Measurements from ENCODE around the gene MACO1.

Gene MACO1

DNA sequence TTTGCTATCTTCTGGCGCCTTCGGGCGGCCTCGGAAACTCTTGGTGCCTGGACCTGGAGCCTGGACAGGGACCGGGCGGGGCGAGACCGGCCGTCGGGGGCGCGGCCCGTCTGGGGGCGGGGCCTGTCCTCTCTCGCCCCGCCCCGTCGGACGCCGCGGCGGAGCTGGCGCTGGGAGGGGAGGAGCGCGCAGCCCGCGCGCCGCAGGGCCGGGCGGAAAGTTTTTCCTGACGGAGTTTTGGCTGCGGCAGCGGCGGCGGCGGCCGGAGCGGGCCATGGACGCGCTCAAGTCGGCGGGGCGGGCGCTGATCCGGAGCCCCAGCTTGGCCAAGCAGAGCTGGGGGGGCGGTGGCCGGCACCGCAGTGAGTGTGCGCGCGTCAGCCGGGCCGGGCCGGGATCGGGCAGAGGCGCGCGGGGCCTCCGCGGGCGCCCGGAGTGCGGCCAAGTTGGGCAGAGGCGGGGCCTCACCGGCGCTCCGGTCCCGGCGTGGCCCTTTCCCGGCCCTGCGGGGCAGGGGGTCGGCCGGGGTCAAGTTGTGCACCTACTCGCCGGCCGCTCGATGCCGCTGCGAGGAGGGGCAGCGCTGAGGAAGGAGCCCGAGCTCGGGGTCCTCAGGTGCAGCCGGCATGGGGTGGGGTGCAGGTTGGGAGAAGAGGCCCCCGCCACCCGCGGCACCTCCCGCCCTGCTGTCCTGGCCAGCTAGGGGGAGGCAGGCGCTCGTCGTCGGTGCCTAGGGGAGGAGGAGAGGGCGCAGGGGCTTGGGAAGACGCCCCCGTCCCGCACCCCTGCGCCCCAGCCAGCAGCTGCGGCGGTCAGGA is 112.9 kb downstream of the MACO1 start, which contains the start of gene LDLRAP1:
TSS of gene LDLRAP1 (plus strand) at position 182 of the 818 bp plus-strand sequence. CDS start at position 275, 93 bp downstream.
- peak; percentile 99 for DNase-seq (ENCODE audit: low spot score)

DNA sequence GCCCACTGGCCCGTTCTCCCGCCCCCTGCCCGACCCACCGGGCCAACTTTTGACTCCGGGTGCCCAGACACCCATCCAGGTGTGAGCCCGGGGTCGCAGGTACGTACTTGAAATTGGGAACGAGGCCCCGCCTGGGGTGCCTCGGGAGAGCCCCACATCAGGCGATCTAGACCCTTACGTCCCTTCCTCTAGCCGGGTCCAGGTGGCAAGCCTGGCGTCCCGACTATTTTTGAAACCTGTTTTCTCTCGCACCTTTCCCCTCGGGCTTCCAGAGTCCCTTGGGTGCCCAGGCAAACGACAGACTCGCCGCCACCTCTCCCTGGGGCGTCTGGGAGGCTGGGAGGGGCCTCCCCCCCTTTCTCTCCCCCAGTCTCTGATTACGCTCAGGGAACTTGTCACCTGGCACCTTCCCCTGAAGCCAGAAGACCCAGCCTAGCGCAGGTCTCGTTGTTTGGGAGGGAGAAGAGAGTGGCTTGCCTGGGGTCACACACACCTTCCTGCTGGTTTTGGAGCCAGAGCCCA is 113.6 kb downstream of the MACO1 start:
- no peak for DNase-seq (ENCODE audit: low spot score)

DNA sequence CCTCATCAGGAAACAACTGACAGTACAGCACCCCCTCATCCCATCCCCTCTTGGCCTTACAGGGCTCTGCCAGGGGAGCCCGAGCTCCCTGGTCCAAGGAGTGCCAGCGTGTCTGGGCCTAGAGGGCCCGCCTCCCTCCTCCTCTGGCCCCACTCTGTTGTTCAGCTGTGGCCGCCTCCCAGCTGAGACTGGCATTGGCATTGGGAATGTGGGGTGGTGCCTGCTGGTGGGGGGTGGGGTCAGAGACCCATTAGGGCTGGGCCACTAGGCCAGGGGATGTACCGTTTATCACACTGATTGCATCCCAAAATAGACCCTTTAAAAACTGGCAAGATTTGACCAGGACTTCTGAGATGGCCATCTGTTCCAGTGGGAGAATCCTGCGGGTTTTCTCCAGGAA is 114.1 kb downstream of the MACO1 start:
- DNase-seq (ENCODE audit: low spot score) = peak; percentile 43

DNA sequence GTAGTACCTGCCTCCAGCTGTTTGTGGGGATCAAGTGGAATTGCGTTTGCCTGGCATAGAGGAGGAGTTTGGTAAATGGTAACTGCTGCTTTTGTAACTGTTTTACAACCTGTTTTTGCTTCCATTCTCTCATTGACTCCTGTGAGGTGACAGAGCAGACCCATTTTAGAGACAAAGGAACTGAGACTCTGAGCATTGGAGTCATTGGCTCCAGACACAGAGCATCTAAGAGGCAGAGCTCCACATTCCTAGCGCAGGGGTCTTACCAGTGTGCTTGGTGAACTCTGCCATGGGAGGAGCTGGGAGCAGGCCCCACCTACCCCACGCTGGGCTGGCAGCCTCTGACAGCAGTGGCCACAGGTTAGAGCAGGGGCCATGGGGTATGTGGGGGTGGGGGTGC is 115.1 kb downstream of the MACO1 start:
- no peak for DNase-seq (ENCODE audit: low spot score)

DNA sequence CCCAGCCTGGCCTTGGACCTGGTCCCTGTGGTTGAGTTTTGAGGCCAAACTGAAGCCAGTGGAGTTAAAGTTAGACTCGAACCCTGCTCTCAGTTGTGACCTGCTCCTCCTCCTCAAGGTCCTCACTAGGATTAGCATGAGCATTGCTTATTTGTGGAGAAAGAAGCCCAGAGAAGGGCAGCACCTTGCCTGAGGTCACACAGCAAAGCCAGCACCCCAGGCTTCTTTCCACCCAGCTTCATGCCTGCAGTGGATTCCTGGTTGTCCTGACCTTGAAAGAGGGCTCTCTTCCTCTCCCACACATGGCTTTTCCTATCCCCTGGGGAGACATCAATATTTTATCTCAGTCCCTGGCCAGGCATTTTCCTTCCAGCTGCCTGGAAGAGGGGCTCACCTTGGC is 115.5 kb downstream of the MACO1 start:
- DNase-seq (ENCODE audit: low spot score) = no peak

DNA sequence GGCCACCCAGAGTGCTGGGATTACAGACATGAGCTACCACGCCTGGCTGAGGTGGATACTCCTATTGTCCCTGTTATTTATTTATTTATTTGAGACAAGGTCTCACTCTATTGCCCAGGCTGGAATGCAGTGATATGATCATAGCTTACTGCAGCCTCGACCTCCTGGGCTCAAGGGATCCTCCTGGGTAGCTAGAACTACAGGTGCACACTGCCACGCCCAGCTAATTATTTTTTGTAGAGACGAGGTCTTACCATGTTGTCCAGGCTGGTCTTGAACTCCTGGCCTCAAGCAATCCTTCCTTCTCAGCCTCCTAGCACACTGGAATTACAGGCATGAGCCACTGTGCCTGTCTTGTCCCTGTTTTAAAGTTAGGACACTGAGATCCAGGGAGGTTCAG is 117.9 kb downstream of the MACO1 start:
- DNase-seq (ENCODE audit: low spot score) = no peak

DNA sequence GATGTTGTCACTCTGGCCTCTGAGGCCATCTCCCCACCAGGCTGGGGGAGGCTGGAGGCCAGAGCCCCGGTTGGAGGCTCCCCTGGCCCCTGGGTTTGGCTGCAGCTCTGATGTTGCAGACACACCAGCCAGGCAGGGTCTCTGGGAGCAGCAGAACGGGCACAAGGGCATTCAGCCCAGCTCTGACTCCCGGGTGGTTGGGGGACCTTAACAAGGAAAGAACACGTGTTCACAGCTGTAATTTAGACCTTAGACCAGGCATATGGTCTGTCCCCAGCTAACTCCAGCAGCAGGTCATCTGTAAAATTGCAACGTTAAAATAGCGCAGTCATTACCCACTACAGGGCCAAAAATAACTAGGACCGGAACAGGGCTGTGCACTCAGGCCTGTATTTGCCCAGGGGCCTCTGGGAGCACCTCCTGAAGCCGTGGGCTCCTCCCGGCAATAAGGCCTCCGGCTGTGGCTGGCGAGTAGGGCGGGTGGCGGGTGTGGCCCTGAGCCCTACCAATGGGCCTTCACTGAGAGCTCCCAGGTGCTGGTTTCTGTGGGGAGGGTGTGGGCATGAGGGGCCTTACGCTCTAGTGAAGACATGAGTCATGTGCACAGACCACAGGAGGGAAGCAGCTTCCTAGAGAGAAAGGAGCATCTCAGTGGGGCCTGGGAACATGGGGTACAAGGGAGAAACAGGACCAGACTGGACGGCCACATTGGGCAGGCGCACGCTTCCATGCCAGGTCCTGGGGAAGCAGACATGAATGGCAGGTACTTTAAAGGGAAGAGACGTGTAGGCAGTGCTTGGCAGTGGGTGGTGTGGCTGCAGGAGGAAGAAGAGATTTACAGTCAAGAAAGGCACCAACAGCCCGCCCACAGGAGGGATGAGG is 118.8 kb downstream of the MACO1 start:
- peak; percentile 48 for DNase-seq (ENCODE audit: low spot score)

All from iPS-NIHi11 (cell line).